ENCODE measurements around the gene LRRK1.

Gene LRRK1

GRCh38 chr15:101088271-101088670, 169.1 kb downstream of the LRRK1 start:
- TF ChIP-seq CTCF (IDR thresholded peaks at IDR 0.05; ENCODE audit: low read depth, low read length): no peak
- DNase-seq: no peak
- Histone ChIP-seq H3K27me3 (ENCODE audit: insufficient read depth, low read depth, severe bottlenecking) (no peaks in the 10 kb centered on the region), H3K4me3 (ENCODE audit: low read depth, low read length) (no peak overlapping the region), H3K27ac (no peak overlapping the region), H3K36me3 (no peaks in the 10 kb centered on the region), H3K9me3 (ENCODE audit: severe bottlenecking) (no peaks in the 10 kb centered on the region)

- peak overlapping the region; percentile 42 for H3K4me3 ChIP-seq (ENCODE audit: low read depth, low read length)
Observed at GRCh38 chr15:101088788-101089578, 169.8 kb downstream of the LRRK1 start.

GRCh38 chr15:101089579-101090427, 170.6 kb downstream of the LRRK1 start:
- no peak overlapping the region for H3K4me3 ChIP-seq (ENCODE audit: low read depth, low read length)
- no peaks in the 10 kb centered on the region for H3K27me3 ChIP-seq (ENCODE audit: insufficient read depth, low read depth, severe bottlenecking)
- no peak overlapping the region for H3K27ac ChIP-seq
- no peak for DNase-seq
- no peak for TF ChIP-seq CTCF (IDR thresholded peaks at IDR 0.05; ENCODE audit: low read depth, low read length)
- no peaks in the 10 kb centered on the region for H3K36me3 ChIP-seq
- no peaks in the 10 kb centered on the region for H3K9me3 ChIP-seq (ENCODE audit: severe bottlenecking)

More at GRCh38 chr15:101088788-101089578, 169.8 kb downstream of the LRRK1 start:
- H3K9me3 ChIP-seq (ENCODE audit: severe bottlenecking): no peaks in the 10 kb centered on the region
- peak overlapping the region; percentile 59 for H3K27ac ChIP-seq
- peak; percentile 93 for TF ChIP-seq CTCF (IDR thresholded peaks at IDR 0.05; ENCODE audit: low read depth, low read length)
- DNase-seq: peak; percentile 69
- H3K27me3 ChIP-seq (ENCODE audit: insufficient read depth, low read depth, severe bottlenecking): no peaks in the 10 kb centered on the region
- no peaks in the 10 kb centered on the region for H3K36me3 ChIP-seq

GRCh38 chr15:101090428-101090790, 171.3 kb downstream of the LRRK1 start:
- no peak for TF ChIP-seq CTCF (IDR thresholded peaks at IDR 0.05; ENCODE audit: low read depth, low read length)
- no peak overlapping the region for H3K27ac ChIP-seq

GRCh38 chr15:101091080-101092017, 172.2 kb downstream of the LRRK1 start:
- no peak for DNase-seq
- Histone ChIP-seq H3K27ac (no peak overlapping the region), H3K27me3 (ENCODE audit: insufficient read depth, low read depth, severe bottlenecking) (no peaks in the 10 kb centered on the region), H3K4me3 (ENCODE audit: low read depth, low read length) (no peak overlapping the region), H3K9me3 (ENCODE audit: severe bottlenecking) (no peaks in the 10 kb centered on the region), H3K36me3 (no peaks in the 10 kb centered on the region)
- no peak for TF ChIP-seq CTCF (IDR thresholded peaks at IDR 0.05; ENCODE audit: low read depth, low read length)

More at GRCh38 chr15:101090428-101090790, 171.3 kb downstream of the LRRK1 start:
- DNase-seq: no peak
- H3K27me3 ChIP-seq (ENCODE audit: insufficient read depth, low read depth, severe bottlenecking): no peaks in the 10 kb centered on the region
- H3K36me3 ChIP-seq: no peaks in the 10 kb centered on the region
- no peaks in the 10 kb centered on the region for H3K9me3 ChIP-seq (ENCODE audit: severe bottlenecking)
- no peak overlapping the region for H3K4me3 ChIP-seq (ENCODE audit: low read depth, low read length)
